H1 (cell line): Measurements from ENCODE around the gene FUBP3. TPM values are rescaled to one million over a fixed set of nuclear protein-coding genes. Genes with fewer than 3 reads are reported as not detected.
"Not testable (repeated sequence)": the region's sequence is repeated elsewhere in the genome, so short reads cannot be mapped to it uniquely, and the experiment has no call there.

Experiments used
- CTCF ChIA-PET: fragments of 300-600 bp; sonication (Branson Sonifier 250); formaldehyde crosslinking; loops from one replicate; lab custom pipeline; 2021; ENCODE audit not compliant: partially characterized antibody; lab: Charles Lee
- POLR2A ChIA-PET: fragments of 300-600 bp; sonication (Branson Sonifier 250); formaldehyde crosslinking; loops from one replicate; lab custom pipeline; 2021; ENCODE audit warnings: inconsistent platforms; ENCODE audit not compliant: partially characterized antibody; lab: Charles Lee
- DNase-seq, 2 experiments: peaks; one replicate each; pipeline versions ENCODE4 v3.0.0 to v3.0.0-alpha.2; 2010 to 2022; ENCODE audit warnings: low spot score in 2 of 2, low read depth in 1 of 2, mixed read lengths in 1 of 2
- FAIRE-seq: peaks from 2 replicates; lab custom pipeline; 2011; peaks lifted over from hg19 to GRCh38; lab: Jason Lieb, UNC
- H2AFZ ChIP-seq: 2 replicates; pipeline ENCODE4 v1.8.1; 2012; ENCODE audit warnings: low read length, inconsistent platforms
- H2AK5ac ChIP-seq: 2 replicates; pipeline ENCODE4 v1.6.1; 2013; ENCODE audit warnings: low read depth, low read length
- H2BK120ac ChIP-seq: replicated peaks from 2 replicates; pipeline ENCODE3; 2013; ENCODE audit warnings: low read depth, low read length, inconsistent platforms
- H2BK12ac ChIP-seq: 2 replicates; pipeline ENCODE4 v1.6.1; 2013; ENCODE audit warnings: low read depth, low read length
- H2BK15ac ChIP-seq: 2 replicates; pipeline ENCODE4 v1.6.1; 2013; ENCODE audit warnings: low read length
- H2BK20ac ChIP-seq: 2 replicates; pipeline ENCODE4 v1.6.1; 2013; ENCODE audit warnings: low read length
- H2BK5ac ChIP-seq: 2 replicates; pipeline ENCODE4 v1.6.1; 2013; ENCODE audit warnings: low read depth, low read length
- H3K14ac ChIP-seq: 2 replicates; pipeline ENCODE4 v1.6.1; 2013; ENCODE audit warnings: inconsistent platforms; ENCODE audit not compliant: insufficient read length
- H3K18ac ChIP-seq: 2 replicates; pipeline ENCODE4 v1.6.1; 2013; ENCODE audit warnings: low read length; ENCODE audit errors: extremely low read depth
- H3K23ac ChIP-seq: 2 replicates; pipeline ENCODE4 v1.6.1; 2013; ENCODE audit warnings: inconsistent platforms; ENCODE audit not compliant: insufficient read length
- H3K23me2 ChIP-seq: 2 replicates; pipeline ENCODE4 v1.6.1; 2013; ENCODE audit warnings: low read depth, low read length
- H3K27ac ChIP-seq: 2 replicates; pipeline ENCODE4 v1.6.1; 2011; ENCODE audit warnings: low read depth, low read length, inconsistent platforms
- H3K27me3 ChIP-seq, 4 experiments: replicated peaks in 1 of 4; 1 replicate in 1 of 4; 2 replicates in 3 of 4; pipeline versions ENCODE4 v1.6.1 to v1.8.1; 2011 to 2013; ENCODE audit warnings: low read length in 3 of 4, mild to moderate bottlenecking in 3 of 4, inconsistent platforms in 2 of 4, mixed read lengths in 2 of 4, moderate library complexity in 1 of 4; ENCODE audit not compliant: control insufficient read depth in 3 of 4, insufficient read depth in 3 of 4; ENCODE audit errors: extremely low read depth in 1 of 4
- H3K36me3 ChIP-seq, 4 experiments: 2 replicates each; pipeline versions ENCODE4 v1.6.1 to v1.8.1; 2011 to 2013; ENCODE audit warnings: mild to moderate bottlenecking in 4 of 4, low read length in 3 of 4, moderate library complexity in 2 of 4, control low read depth in 1 of 4, inconsistent platforms in 1 of 4; ENCODE audit not compliant: insufficient read depth in 4 of 4, control insufficient read depth in 2 of 4
- H3K4ac ChIP-seq: replicated peaks from 2 replicates; pipeline ENCODE3; 2013; ENCODE audit warnings: low read length, low read depth, mixed read lengths, inconsistent platforms; ENCODE audit not compliant: insufficient read length
- H3K4me1 ChIP-seq, 4 experiments: replicated peaks in 1 of 4; 1 replicate in 1 of 4; 2 replicates in 3 of 4; pipeline versions ENCODE4 v1.6.1 to v1.8.1; 2011 to 2013; ENCODE audit warnings: low read length in 3 of 4, inconsistent platforms in 2 of 4, mixed read lengths in 1 of 4; ENCODE audit not compliant: insufficient read depth in 4 of 4, control insufficient read depth in 3 of 4
- H3K4me2 ChIP-seq, 2 experiments: 2 replicates each; pipeline versions ENCODE4 v1.6.1 to v1.8.1; 2011 to 2013; ENCODE audit warnings: low read depth in 2 of 2, low read length in 2 of 2, control low read depth in 1 of 2, inconsistent platforms in 1 of 2, mild to moderate bottlenecking in 1 of 2; ENCODE audit not compliant: insufficient read depth in 1 of 2
- H3K4me3 ChIP-seq, 4 experiments: fragments of 200-600, 300-600 bp in 1 of 4; sonication (generic), shearing (Covaris generic), sonication (Bioruptor Twin) in 1 of 4; 2 replicates each; pipeline versions ENCODE4 v1.5.1 to v1.8.1; 2011 to 2016; ENCODE audit warnings: low read length in 4 of 4, low read depth in 3 of 4, control low read depth in 2 of 4, inconsistent platforms in 2 of 4, mild to moderate bottlenecking in 2 of 4, mixed read lengths in 1 of 4, moderate library complexity in 1 of 4; ENCODE audit not compliant: insufficient read depth in 2 of 4; ENCODE audit errors: extremely low read depth in 1 of 4
- H3K56ac ChIP-seq: replicated peaks from 2 replicates; pipeline ENCODE3; 2013; ENCODE audit warnings: low read depth, mild to moderate bottlenecking, mixed read lengths, low read length, inconsistent platforms; ENCODE audit not compliant: insufficient read length
- H3K79me1 ChIP-seq: 2 replicates; pipeline ENCODE4 v1.6.1; 2013; ENCODE audit warnings: low read depth, low read length, control low read depth
- H3K79me2 ChIP-seq, 2 experiments: 2 replicates each; pipeline versions ENCODE4 v1.6.1 to v1.8.1; 2012 to 2013; ENCODE audit warnings: low read length in 2 of 2, mild to moderate bottlenecking in 2 of 2, inconsistent platforms in 1 of 2; ENCODE audit not compliant: insufficient read depth in 2 of 2, control insufficient read depth in 1 of 2
- H3K9ac ChIP-seq, 4 experiments: replicated peaks in 1 of 4; 1 replicate in 1 of 4; 2 replicates in 3 of 4; pipeline versions ENCODE4 v1.6.1 to v1.8.1; 2011 to 2013; ENCODE audit warnings: low read depth in 3 of 4, low read length in 3 of 4, control low read depth in 2 of 4, mild to moderate bottlenecking in 2 of 4, moderate library complexity in 2 of 4, inconsistent platforms in 1 of 4; ENCODE audit errors: extremely low read depth in 1 of 4
- H3K9me3 ChIP-seq, 2 experiments: 2 replicates each; pipeline versions ENCODE4 v1.6.1 to v1.8.1; 2012 to 2013; ENCODE audit warnings: mild to moderate bottlenecking in 2 of 2, moderate library complexity in 2 of 2, control low read depth in 1 of 2, inconsistent platforms in 1 of 2, low read depth in 1 of 2, low read length in 1 of 2, mixed read lengths in 1 of 2; ENCODE audit not compliant: insufficient read depth in 2 of 2
- H4K20me1 ChIP-seq, 2 experiments: replicated peaks in 1 of 2; 2 replicates each; pipeline versions ENCODE3 to v1.8.1; 2011 to 2013; ENCODE audit warnings: inconsistent platforms in 2 of 2, low read length in 2 of 2, mild to moderate bottlenecking in 1 of 2; ENCODE audit not compliant: insufficient read depth in 2 of 2, control insufficient read depth in 1 of 2
- H4K5ac ChIP-seq: 2 replicates; pipeline ENCODE4 v1.6.1; 2013; ENCODE audit warnings: low read length, low read depth, mixed read lengths, inconsistent platforms; ENCODE audit not compliant: insufficient read length
- H4K8ac ChIP-seq: 2 replicates; pipeline ENCODE4 v1.8.0; 2013; ENCODE audit warnings: mild to moderate bottlenecking, moderate library complexity, low read length, inconsistent platforms; ENCODE audit not compliant: insufficient read depth; ENCODE audit errors: extremely low read depth
- H4K91ac ChIP-seq: replicated peaks from 2 replicates; pipeline ENCODE3; 2013; ENCODE audit warnings: low read length, mixed read lengths, inconsistent platforms; ENCODE audit not compliant: insufficient read length
- WGBS, 2 experiments: shearing (Covaris generic) in 1 of 2; methylation state at CpG; one replicate each; pipeline versions ENCODE4 v1.1.6 to v1.1.7; 2013 to 2015; ENCODE audit warnings: low lambda C conversion rate in 2 of 2, mixed read lengths in 2 of 2, inconsistent platforms in 1 of 2, low coverage in 1 of 2, missing lambda C conversion rate in 1 of 2; ENCODE audit not compliant: insufficient replicate concordance in 2 of 2, insufficient coverage in 1 of 2, insufficient read length in 1 of 2; ENCODE audit errors: extremely low coverage in 1 of 2, missing lambda C conversion rate in 1 of 2; 5-methylcytosine and 5-hydroxymethylcytosine counted together
- polyA plus RNA-seq, 7 experiments: library from polyadenylated mRNA; depleted of rRNA in 3 of 7; stranded (reverse) in 5 of 7; unstranded in 2 of 7; fragments of >200 nt in 5 of 7; fragments of 200-250 nt in 2 of 7; gene quantifications; 1 replicate in 5 of 7; 2 replicates in 1 of 7; 4 replicates in 1 of 7; pipeline versions ENCODE4 v1.2.1 to v1.2.3, GENCODE V29; 2011 to 2013; ENCODE audit warnings: missing spikeins in 2 of 7, mixed read lengths in 2 of 7
- total RNA-seq: library from RNA; stranded (reverse); fragmentation: NEBNext Ultra II Directional; extraction: Animal tissue kit (Norgen Biotek cat#: 25700); gene quantifications from 2 replicates; pipeline ENCODE4 v1.2.1, GENCODE V29; 2021

Gene FUBP3
- total and polyA plus RNA-seq, 2 of the 8 experiments (the other 6 are each of a cell fraction or from before 2014, with no cell fraction given): 23.7 to 76.4 TPM

- FAIRE-seq, POLR2A ChIA-PET: not testable (repeated sequence)
- CTCF ChIA-PET: interaction anchor here (0.5 to 2.0 kb wide), 10 partner anchors 15 to 1316 kb away, joined by 3 to 8 read pairs (median 4); no protein-coding TSS in a partner anchor
Observed at GRCh38 chr9:130685945-130686344, 106.6 kb downstream of the FUBP3 start.

More at GRCh38 chr9:130685945-130686344, 106.6 kb downstream of the FUBP3 start:
- not testable (repeated sequence) for H2BK5ac ChIP-seq, H3K9ac ChIP-seq, H3K36me3 ChIP-seq, H4K91ac ChIP-seq, H3K27ac ChIP-seq, H4K20me1 ChIP-seq, H2BK20ac ChIP-seq, H3K18ac ChIP-seq, H2AFZ ChIP-seq, H3K4me3 ChIP-seq, H2AK5ac ChIP-seq, H3K79me1 ChIP-seq, H3K79me2 ChIP-seq, H3K4me1 ChIP-seq, H4K8ac ChIP-seq, H2BK12ac ChIP-seq, H3K23ac ChIP-seq, H3K4me2 ChIP-seq, H4K5ac ChIP-seq, H3K56ac ChIP-seq, H3K9me3 ChIP-seq, H2BK120ac ChIP-seq, DNase-seq, H3K14ac ChIP-seq
- H3K23me2 ChIP-seq: peaks cover 10% of the 10 kb centered on the region; the same call in 1 of the 2 replicates
- H2BK15ac ChIP-seq: 0 out of 2 replicates have a peak overlapping the region, but pooled peaks have one; percentile 61
- H3K27me3 ChIP-seq: peaks cover 8 to 13% (median 12%) of the 10 kb centered on the region in 4 experiments
- H3K4ac ChIP-seq: peak overlapping the region; percentile 78
- 84% methylated on average over 11 of the region's 11 CpGs; no CpG with 5 or more reads in 1 of the 2 experiments for WGBS, 2 experiments
